Smooth muscle cell (in vitro differentiated cells): ENCODE data around the gene RUSC2. TPM values are rescaled to one million over a fixed set of nuclear protein-coding genes. Genes with fewer than 3 reads are reported as not detected.

Experiments used
- DNase-seq: peaks from one replicate; lab custom pipeline; 2025; ENCODE audit not compliant: unreplicated experiment; lab: John Stamatoyannopoulos, UW
- H2AFZ ChIP-seq: fragments of 200-600 bp; sonication (generic); 2 replicates; pipeline ENCODE4 v1.6.0; 2016; ENCODE audit warnings: antibody characterized with exemption, low read depth, mild to moderate bottlenecking
- H3F3A ChIP-seq: fragments of 200-600 bp; sonication (generic); 2 replicates; pipeline ENCODE4 v1.6.0; 2017; ENCODE audit warnings: antibody characterized with exemption, low read depth
- H3K27ac ChIP-seq: fragments of 200-600 bp; sonication (generic); 2 replicates; pipeline ENCODE4 v1.5.1; 2016; ENCODE audit warnings: low read depth, mild to moderate bottlenecking
- H3K27me3 ChIP-seq: fragments of 200-600 bp; sonication (generic); 2 replicates; pipeline ENCODE4 v1.6.1; 2016; ENCODE audit warnings: low read depth, mild to moderate bottlenecking
- H3K36me3 ChIP-seq: fragments of 200-600 bp; sonication (generic); 2 replicates; pipeline ENCODE4 v1.5.1; 2016; ENCODE audit warnings: low read depth
- H3K4me1 ChIP-seq: fragments of 200-600 bp; sonication (generic); 2 replicates; pipeline ENCODE4 v1.5.1; 2016; ENCODE audit warnings: low read depth
- H3K4me2 ChIP-seq: fragments of 200-600 bp; sonication (generic); 2 replicates; pipeline ENCODE4 v1.6.0; 2016; ENCODE audit warnings: mild to moderate bottlenecking
- H3K4me3 ChIP-seq: fragments of 200-600 bp; sonication (generic); 2 replicates; pipeline ENCODE4 v1.5.1; 2016; ENCODE audit warnings: mild to moderate bottlenecking
- H3K79me2 ChIP-seq: fragments of 200-600 bp; sonication (generic); 2 replicates; pipeline ENCODE4 v1.6.0; 2016; ENCODE audit warnings: low read depth, mild to moderate bottlenecking
- H3K9ac ChIP-seq: fragments of 200-600 bp; sonication (generic); 2 replicates; pipeline ENCODE4 v1.6.0; 2016; ENCODE audit warnings: low read depth
- H3K9me3 ChIP-seq: fragments of 200-600 bp; sonication (generic); replicated peaks from 2 replicates; pipeline ENCODE4 v1.5.1; 2016; ENCODE audit warnings: low read depth
- H4K20me1 ChIP-seq: fragments of 200-600 bp; sonication (generic); 2 replicates; pipeline ENCODE4 v1.6.0; 2016; ENCODE audit warnings: low read depth
- WGBS: methylation state at CpG from one replicate; pipeline ENCODE4 v1.1.7; 2016; ENCODE audit warnings: low lambda C conversion rate; 5-methylcytosine and 5-hydroxymethylcytosine counted together
- polyA plus RNA-seq: library from polyadenylated mRNA; unstranded; fragments of >200 nt; fragmentation: Nextera tagmentation; extraction: Ambion mirVana; gene quantifications from 2 replicates; pipeline ENCODE4 v1.2.1, GENCODE V29; 2016
- total RNA-seq: library from RNA; depleted of rRNA; stranded (reverse); fragments of >200 nt; gene quantifications from 2 replicates; pipeline ENCODE4 v1.2.3, GENCODE V29; 2014
- TF ChIP-seq, protein P1 (sequence below): fragments of 200-600 bp; sonication (generic); IDR thresholded peaks from 2 replicates; pipeline ENCODE4 v1.5.1; 2017; ENCODE audit warnings: borderline replicate concordance, mild to moderate bottlenecking, antibody characterized with exemption; ENCODE audit not compliant: insufficient read depth, poor library complexity, severe bottlenecking

The RUSC2 gene
- total and polyA plus RNA-seq, 2 experiments from 2014 or later = 16.5 to 29.5 TPM

DNA sequence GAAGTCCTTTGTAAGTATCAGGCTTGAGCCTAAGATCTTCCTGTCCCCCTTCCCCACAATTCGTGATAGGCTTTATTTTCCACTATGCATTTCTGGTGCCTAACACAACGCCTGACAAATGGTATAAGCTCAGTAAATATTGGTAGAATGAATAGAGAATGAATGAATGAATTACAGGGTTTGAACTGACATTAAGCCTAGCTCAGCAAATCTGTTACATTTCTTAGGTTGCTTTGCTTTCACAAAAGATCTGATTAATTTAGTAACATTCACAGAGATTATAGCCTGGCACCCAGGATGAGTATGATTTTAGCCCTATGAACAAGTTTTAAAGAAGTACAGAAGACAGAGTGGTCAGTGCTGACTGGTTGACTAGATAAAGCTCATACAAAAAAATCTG lies 16.4 kb downstream of the RUSC2 start:
- Histone ChIP-seq H3K36me3 (no peaks in the 10 kb centered on the region), H3K27me3 (no peaks in the 10 kb centered on the region), H4K20me1 (peaks cover 34% of the 10 kb centered on the region), H3K9ac (no peak overlapping the region), H3K79me2 (peaks cover 83% of the 10 kb centered on the region), H3K4me1 (peaks cover 5% of the 10 kb centered on the region), H2AFZ (no peak overlapping the region), H3K27ac (no peak overlapping the region), H3K4me2 (no peak overlapping the region), H3K9me3 (no peaks in the 10 kb centered on the region), H3F3A (peaks cover 19% of the 10 kb centered on the region), H3K4me3 (no peak overlapping the region)
- DNase-seq = no peak
- TF ChIP-seq, protein P1, sequence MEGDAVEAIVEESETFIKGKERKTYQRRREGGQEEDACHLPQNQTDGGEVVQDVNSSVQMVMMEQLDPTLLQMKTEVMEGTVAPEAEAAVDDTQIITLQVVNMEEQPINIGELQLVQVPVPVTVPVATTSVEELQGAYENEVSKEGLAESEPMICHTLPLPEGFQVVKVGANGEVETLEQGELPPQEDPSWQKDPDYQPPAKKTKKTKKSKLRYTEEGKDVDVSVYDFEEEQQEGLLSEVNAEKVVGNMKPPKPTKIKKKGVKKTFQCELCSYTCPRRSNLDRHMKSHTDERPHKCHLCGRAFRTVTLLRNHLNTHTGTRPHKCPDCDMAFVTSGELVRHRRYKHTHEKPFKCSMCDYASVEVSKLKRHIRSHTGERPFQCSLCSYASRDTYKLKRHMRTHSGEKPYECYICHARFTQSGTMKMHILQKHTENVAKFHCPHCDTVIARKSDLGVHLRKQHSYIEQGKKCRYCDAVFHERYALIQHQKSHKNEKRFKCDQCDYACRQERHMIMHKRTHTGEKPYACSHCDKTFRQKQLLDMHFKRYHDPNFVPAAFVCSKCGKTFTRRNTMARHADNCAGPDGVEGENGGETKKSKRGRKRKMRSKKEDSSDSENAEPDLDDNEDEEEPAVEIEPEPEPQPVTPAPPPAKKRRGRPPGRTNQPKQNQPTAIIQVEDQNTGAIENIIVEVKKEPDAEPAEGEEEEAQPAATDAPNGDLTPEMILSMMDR = no peak
- WGBS = 99% methylated on average over 2 of the region's 2 CpGs

DNA sequence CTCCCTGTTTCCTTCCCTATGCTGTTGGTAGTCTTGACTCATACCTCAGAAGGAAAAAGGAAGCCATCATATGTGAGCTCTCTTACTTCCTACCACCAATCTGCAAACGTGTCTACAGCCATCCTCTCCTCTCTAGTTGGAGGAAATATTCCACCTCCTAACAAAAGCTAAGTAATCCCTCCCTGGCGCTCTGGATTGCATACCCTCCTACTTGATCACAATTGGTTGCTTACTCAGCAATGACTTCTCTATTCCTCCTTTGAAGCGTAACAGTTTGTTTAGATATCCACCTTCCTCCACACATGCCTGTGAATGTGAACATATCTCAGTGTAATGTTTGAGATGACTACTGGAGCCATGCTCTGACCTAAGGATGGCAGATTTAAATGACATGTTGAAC lies 18.2 kb downstream of the RUSC2 start:
- H3K79me2 ChIP-seq = peaks cover 79% of the 10 kb centered on the region
- TF ChIP-seq, protein P1 = no peak
- H3K36me3 ChIP-seq = no peaks in the 10 kb centered on the region
- 33% methylated on average over 3 of the region's 3 CpGs for WGBS
- H3K27ac ChIP-seq = peak overlapping the region; percentile 15
- H3F3A ChIP-seq = peaks cover 19% of the 10 kb centered on the region
- no peaks in the 10 kb centered on the region for H3K27me3 ChIP-seq
- peak overlapping the region; percentile 13 for H3K4me2 ChIP-seq
- no peaks in the 10 kb centered on the region for H3K9me3 ChIP-seq
- H3K9ac ChIP-seq = no peak overlapping the region
- peaks cover 5% of the 10 kb centered on the region for H3K4me1 ChIP-seq
- no peak overlapping the region for H2AFZ ChIP-seq
- H3K4me3 ChIP-seq = no peak overlapping the region
- DNase-seq = no peak
- peaks cover 19% of the 10 kb centered on the region for H4K20me1 ChIP-seq

DNA sequence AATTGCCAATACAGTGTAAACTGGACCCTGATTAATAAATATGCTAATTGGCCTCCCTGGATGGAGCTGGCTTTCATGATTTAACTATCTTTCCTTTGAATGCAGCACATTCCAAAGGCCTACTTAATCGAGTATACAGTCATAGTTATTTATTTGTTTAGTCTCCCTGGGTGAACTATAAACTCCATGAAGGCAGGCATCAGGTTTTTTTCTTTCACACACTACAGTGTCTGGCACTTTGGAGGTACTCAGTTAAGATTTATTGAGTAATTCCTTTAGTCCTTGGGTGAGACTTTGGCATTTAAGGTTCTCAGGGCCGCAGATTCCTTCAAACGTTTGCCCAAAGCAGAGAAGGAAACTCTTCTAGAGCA lies 20.5 kb downstream of the RUSC2 start:
- 51% methylated on average over 3 of the region's 3 CpGs for WGBS
- peak overlapping the region; percentile 2 for H3K4me3 ChIP-seq
- H3K4me1 ChIP-seq = peaks cover 5% of the 10 kb centered on the region
- no peak overlapping the region for H3K9ac ChIP-seq
- no peaks in the 10 kb centered on the region for H3K36me3 ChIP-seq
- DNase-seq = no peak
- peak overlapping the region; percentile 54 for H3K4me2 ChIP-seq
- TF ChIP-seq, protein P1 = no peak
- no peak overlapping the region for H2AFZ ChIP-seq
- no peaks in the 10 kb centered on the region for H3K9me3 ChIP-seq
- peak overlapping the region; percentile 81 for H3K27ac ChIP-seq
- H3K27me3 ChIP-seq = no peaks in the 10 kb centered on the region
- H3K79me2 ChIP-seq = peaks cover 79% of the 10 kb centered on the region
- peaks cover 22% of the 10 kb centered on the region for H3F3A ChIP-seq
- H4K20me1 ChIP-seq = peaks cover 13% of the 10 kb centered on the region

DNA sequence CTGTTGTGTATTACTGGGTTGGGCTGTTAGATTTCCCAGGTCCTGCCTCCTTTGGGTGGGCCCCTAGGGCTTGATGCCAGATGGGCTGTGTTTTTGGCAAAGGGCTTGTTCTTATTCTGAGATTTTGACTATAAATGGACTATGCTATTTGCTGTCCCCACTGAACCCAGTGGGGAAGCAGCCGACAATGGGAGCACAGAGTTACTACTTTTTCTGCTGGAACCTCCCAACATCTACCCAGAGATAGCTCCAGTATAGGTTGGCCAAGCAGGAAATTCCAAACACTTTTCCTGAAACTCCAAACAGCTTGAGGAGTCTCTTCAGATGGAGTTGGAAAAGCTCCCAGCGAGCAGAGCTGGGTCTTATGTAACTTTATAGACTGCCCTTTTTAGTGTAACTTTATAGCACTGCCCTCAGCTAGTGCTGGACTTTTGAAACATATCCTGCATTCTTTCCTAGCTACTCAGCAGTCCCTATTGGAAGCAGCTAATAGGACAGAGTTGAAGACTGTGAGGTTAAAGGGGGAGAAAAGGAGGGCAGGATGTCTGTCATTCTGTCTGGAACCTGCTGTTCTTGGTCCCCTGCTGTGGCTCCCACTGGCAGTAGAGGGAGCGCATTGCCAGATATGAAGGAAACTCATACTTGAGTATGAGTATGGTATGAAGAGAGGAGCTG lies 21.0 kb downstream of the RUSC2 start:
- no peak for DNase-seq
- H3K4me2 ChIP-seq = peak overlapping the region; percentile 54
- H3F3A ChIP-seq = peaks cover 25% of the 10 kb centered on the region
- peak overlapping the region; percentile 2 for H3K4me3 ChIP-seq
- no peaks in the 10 kb centered on the region for H3K36me3 ChIP-seq
- peaks cover 5% of the 10 kb centered on the region for H3K4me1 ChIP-seq
- H3K79me2 ChIP-seq = peaks cover 77% of the 10 kb centered on the region
- H2AFZ ChIP-seq = no peak overlapping the region
- H4K20me1 ChIP-seq = peaks cover 10% of the 10 kb centered on the region
- peak overlapping the region; percentile 81 for H3K27ac ChIP-seq
- H3K9me3 ChIP-seq = no peaks in the 10 kb centered on the region
- no peak overlapping the region for H3K9ac ChIP-seq
- TF ChIP-seq, protein P1 = peak; percentile 10
- H3K27me3 ChIP-seq = no peaks in the 10 kb centered on the region
- WGBS = 28% methylated on average over 3 of the region's 3 CpGs
